HG03025 (cell line): ENCODE measurements around the gene GNPTG.
"Not testable (repeated sequence)": the region's sequence is repeated elsewhere in the genome, so short reads cannot be mapped to it uniquely, and the experiment has no call there.

Source experiments
- ATAC-seq: cut with Tn5 transposase; IDR thresholded peaks from one replicate; pipeline ENCODE4 v1.9.1; 2021; ENCODE audit warnings: mild to moderate bottlenecking, moderate library complexity; ENCODE audit not compliant: unreplicated experiment, low FRiP score

Gene GNPTG

GRCh38 chr16:1317479-1318267, 34.1 kb upstream of the GNPTG start:
- ATAC-seq: no peak

- ATAC-seq: no peak
Measured at GRCh38 chr16:1318268-1318545, 33.5 kb upstream of the GNPTG start.

- no peak for ATAC-seq
Measured at GRCh38 chr16:1319041-1319440, 32.7 kb upstream of the GNPTG start.

- no peak for ATAC-seq
Measured at GRCh38 chr16:1320097-1320496, 31.6 kb upstream of the GNPTG start.

- no peak for ATAC-seq
Measured at GRCh38 chr16:1320658-1321240, 31.0 kb upstream of the GNPTG start.

- ATAC-seq: no peak
Measured at GRCh38 chr16:1322407-1322806, 29.3 kb upstream of the GNPTG start.

GRCh38 chr16:1323296-1324239, 28.2 kb upstream of the GNPTG start:
- ATAC-seq: no peak

GRCh38 chr16:1324286-1324826, 27.4 kb upstream of the GNPTG start:
- no peak for ATAC-seq

GRCh38 chr16:1325261-1325660, 26.5 kb upstream of the GNPTG start:
- ATAC-seq: no peak

- no peak for ATAC-seq
Measured at GRCh38 chr16:1325673-1326371, 25.9 kb upstream of the GNPTG start.

GRCh38 chr16:1326391-1326790, 25.3 kb upstream of the GNPTG start:
- ATAC-seq: no peak

- ATAC-seq: no peak
Measured at GRCh38 chr16:1326946-1327618, 24.6 kb upstream of the GNPTG start.

- ATAC-seq: no peak
Measured at GRCh38 chr16:1327619-1327947, 24.1 kb upstream of the GNPTG start.

- ATAC-seq: not testable (repeated sequence)
Measured at GRCh38 chr16:1328136-1328535, 23.6 kb upstream of the GNPTG start.

GRCh38 chr16:1328961-1329360, 22.8 kb upstream of the GNPTG start:
- not testable (repeated sequence) for ATAC-seq

- no peak for ATAC-seq
Measured at GRCh38 chr16:1330260-1330914, 21.3 kb upstream of the GNPTG start.

GRCh38 chr16:1330931-1331711, 20.6 kb upstream of the GNPTG start:
- no peak for ATAC-seq

GRCh38 chr16:1331712-1332617, 19.8 kb upstream of the GNPTG start:
- no peak for ATAC-seq
